Keratinocyte (primary cell): Measurements from ENCODE around the gene KLHDC7A. TPM values are rescaled to one million over a fixed set of nuclear protein-coding genes. Genes with fewer than 3 reads are reported as not detected.

ENCODE experiments used
- DNase-seq: peaks from one replicate; pipeline ENCODE4 v3.0.0-alpha.2; 2011; ENCODE audit warnings: low read depth, missing footprints, low spot score
- FAIRE-seq: peaks from 2 replicates; lab custom pipeline; 2011; peaks lifted over from hg19 to GRCh38; lab: Jason Lieb, UNC
- H2AFZ ChIP-seq: 2 replicates; pipeline ENCODE4 v1.6.0; 2012; ENCODE audit warnings: low read length, control low read depth, inconsistent platforms; ENCODE audit not compliant: control insufficient read depth
- H3K27ac ChIP-seq: 2 replicates; pipeline ENCODE4 v1.5.1; 2011; ENCODE audit warnings: low read length; ENCODE audit not compliant: control insufficient read depth, insufficient read depth
- H3K27me3 ChIP-seq: 3 replicates; pipeline ENCODE4 v1.6.0; 2011; ENCODE audit warnings: low read length; ENCODE audit not compliant: control insufficient read depth, insufficient read depth; ENCODE audit errors: extremely low read depth
- H3K36me3 ChIP-seq, 2 experiments: 2 replicates in 1 of 2; 3 replicates in 1 of 2; pipeline ENCODE4 v1.5.1; 2011; ENCODE audit warnings: low read length in 2 of 2, mild to moderate bottlenecking in 1 of 2; ENCODE audit not compliant: control insufficient read depth in 2 of 2, insufficient read depth in 2 of 2; ENCODE audit errors: extremely low read depth in 1 of 2
- H3K4me1 ChIP-seq: 3 replicates; pipeline ENCODE4 v1.5.1; 2011; ENCODE audit warnings: low read length; ENCODE audit not compliant: control insufficient read depth, insufficient read depth; ENCODE audit errors: extremely low read depth
- H3K4me2 ChIP-seq: 3 replicates; pipeline ENCODE4 v1.6.0; 2011; ENCODE audit warnings: low read depth, low read length; ENCODE audit not compliant: control insufficient read depth, insufficient read depth; ENCODE audit errors: extremely low read depth
- H3K4me3 ChIP-seq, 3 experiments: fragments of 200-600 bp in 1 of 3; sonication (generic) in 1 of 3; 2 replicates in 2 of 3; 3 replicates in 1 of 3; pipeline ENCODE4 v1.5.1; 2011 to 2016; ENCODE audit warnings: low read length in 3 of 3, mild to moderate bottlenecking in 3 of 3, control low read depth in 2 of 3, inconsistent platforms in 1 of 3, low read depth in 1 of 3, mixed read lengths in 1 of 3, mixed run types in 1 of 3, moderate library complexity in 1 of 3; ENCODE audit not compliant: control insufficient read depth in 2 of 3, insufficient read depth in 2 of 3; ENCODE audit errors: extremely low read depth in 1 of 3
- H3K79me2 ChIP-seq: 2 replicates; pipeline ENCODE4 v1.6.0; 2012; ENCODE audit warnings: low read length; ENCODE audit not compliant: control insufficient read depth, insufficient read depth
- H3K9ac ChIP-seq: 3 replicates; pipeline ENCODE4 v1.6.0; 2011; ENCODE audit warnings: low read length; ENCODE audit not compliant: control insufficient read depth, insufficient read depth; ENCODE audit errors: extremely low read depth
- H3K9me1 ChIP-seq: 3 replicates; pipeline ENCODE4 v1.6.0; 2011; ENCODE audit warnings: low read length; ENCODE audit not compliant: control insufficient read depth, insufficient read depth; ENCODE audit errors: extremely low read depth
- H3K9me3 ChIP-seq: 2 replicates; pipeline ENCODE4 v1.5.1; 2012; ENCODE audit warnings: low read depth, low read length; ENCODE audit not compliant: control insufficient read depth
- H4K20me1 ChIP-seq: 3 replicates; pipeline ENCODE4 v1.6.0; 2011; ENCODE audit warnings: low read length; ENCODE audit not compliant: control insufficient read depth, insufficient read depth; ENCODE audit errors: extremely low read depth
- CTCF ChIP-seq, 3 experiments: IDR thresholded peaks in 1 of 3; conservative IDR thresholded peaks in 1 of 3; optimal IDR thresholded peaks in 1 of 3; 2 replicates in 2 of 3; 3 replicates in 1 of 3; pipeline versions ENCODE3 to v1.5.1; 2011; ENCODE audit warnings: low read length in 3 of 3, mild to moderate bottlenecking in 3 of 3, moderate library complexity in 2 of 3, control low read depth in 1 of 3, inconsistent platforms in 1 of 3; ENCODE audit not compliant: insufficient read depth in 2 of 3; ENCODE audit errors: extremely low read depth in 1 of 3
- EZH2 ChIP-seq: IDR thresholded peaks from one replicate; pipeline ENCODE4 v1.6.1; 2012; ENCODE audit warnings: inconsistent platforms, mild to moderate bottlenecking, low read length, moderate library complexity
- dilution Hi-C: fragments of 300-500 bp; cut with MboI; formaldehyde crosslinking; loops from one replicate; pipeline ENCODE4 v1.7.0; 2020; ENCODE audit warnings: low sequenced_read_pairs; ENCODE audit not compliant: extremely low pct_ligation_motif_present
- polyA plus RNA-seq, 5 experiments: library from polyadenylated mRNA; depleted of rRNA in 3 of 5; stranded (reverse) in 3 of 5; stranded (forward) in 1 of 5; unstranded in 1 of 5; fragments of >200 nt; gene quantifications; 1 replicate in 1 of 5; 2 replicates in 3 of 5; 3 replicates in 1 of 5; pipeline versions ENCODE4 v1.2.1 to v1.2.3, GENCODE V29; 2011 to 2012; ENCODE audit warnings: missing spikeins in 2 of 5, low read depth in 1 of 5, low replicate concordance in 1 of 5

KLHDC7A gene
- polyA plus RNA-seq, 1 donor (not counting 4 experiments of a cell fraction or from before 2014, with no cell fraction given), result not detected

GRCh38 chr1:18463984-18464664, 16.6 kb upstream of the KLHDC7A start:
- Histone ChIP-seq H3K4me3 (no peak overlapping the region), H3K9me3 (no peaks in the 10 kb centered on the region), H3K9me1 (no peaks in the 10 kb centered on the region), H3K4me2 (no peak overlapping the region), H4K20me1 (no peaks in the 10 kb centered on the region), H3K4me1 (no peaks in the 10 kb centered on the region), H2AFZ (no peak overlapping the region), H3K9ac (no peak overlapping the region), H3K79me2 (no peaks in the 10 kb centered on the region), H3K27ac (no peak overlapping the region), H3K36me3 (no peaks in the 10 kb centered on the region), H3K27me3 (no peaks in the 10 kb centered on the region)
- TF ChIP-seq CTCF (optimal IDR thresholded peaks at IDR 0.05 in 1 of 3, IDR thresholded peaks at IDR 0.05 in 1 of 3, conservative IDR thresholded peaks at IDR 0.05 in 1 of 3; ENCODE audit: extremely low read depth in 1 of 3, insufficient read depth in 2 of 3, low read length in 3 of 3) (no peak), EZH2 (no peak)
- dilution Hi-C loops, result no loop called here
- no peak for DNase-seq
- no peak for FAIRE-seq

GRCh38 chr1:18464665-18465050, 16.1 kb upstream of the KLHDC7A start:
- Histone ChIP-seq H4K20me1 (no peaks in the 10 kb centered on the region), H2AFZ (no peak overlapping the region), H3K4me3 (no peak overlapping the region), H3K27me3 (no peaks in the 10 kb centered on the region), H3K36me3 (no peaks in the 10 kb centered on the region), H3K4me2 (no peak overlapping the region), H3K9ac (no peak overlapping the region), H3K4me1 (no peaks in the 10 kb centered on the region), H3K79me2 (no peaks in the 10 kb centered on the region), H3K27ac (no peak overlapping the region), H3K9me1 (no peaks in the 10 kb centered on the region), H3K9me3 (no peaks in the 10 kb centered on the region)
- dilution Hi-C loops, result no loop called here
- DNase-seq, result no peak
- TF ChIP-seq EZH2, result no peak
- TF ChIP-seq CTCF (optimal IDR thresholded peaks at IDR 0.05 in 1 of 3, IDR thresholded peaks at IDR 0.05 in 1 of 3, conservative IDR thresholded peaks at IDR 0.05 in 1 of 3; ENCODE audit: extremely low read depth in 1 of 3, insufficient read depth in 2 of 3, low read length in 3 of 3), result no peak
- FAIRE-seq, result no peak
